A673 (cell line): Measurements from ENCODE around the gene TRIM27.

Experiments used
- CTCF ChIP-seq: fragments of 300-800, 200-600 bp; sonication (generic); conservative IDR thresholded peaks from 2 replicates; pipeline ENCODE4 v1.5.1; 2017; ENCODE audit warnings: low read depth, mild to moderate bottlenecking, antibody characterized with exemption, low read length, moderate library complexity, mixed read lengths
- EZH2 ChIP-seq: fragments of 200-600 bp; sonication (generic); IDR thresholded peaks from 2 replicates; pipeline ENCODE4 v1.6.1; 2017; ENCODE audit warnings: borderline replicate concordance, low read depth, mild to moderate bottlenecking, mixed read lengths, antibody characterized with exemption, low read length; ENCODE audit not compliant: poor library complexity, severe bottlenecking

GRCh38 chr6:28863604-28864325 is 60.0 kb downstream of the TRIM27 start:
- TF ChIP-seq CTCF: no peak
- no peak for TF ChIP-seq EZH2
